GM21360 (cell line): Measurements from ENCODE around the gene TSHZ1.

Experiments
- ATAC-seq: cut with Tn5 transposase; IDR thresholded peaks from one replicate; pipeline ENCODE4 v1.9.1; 2021; ENCODE audit warnings: mild to moderate bottlenecking, moderate library complexity; ENCODE audit not compliant: unreplicated experiment

Gene TSHZ1

DNA sequence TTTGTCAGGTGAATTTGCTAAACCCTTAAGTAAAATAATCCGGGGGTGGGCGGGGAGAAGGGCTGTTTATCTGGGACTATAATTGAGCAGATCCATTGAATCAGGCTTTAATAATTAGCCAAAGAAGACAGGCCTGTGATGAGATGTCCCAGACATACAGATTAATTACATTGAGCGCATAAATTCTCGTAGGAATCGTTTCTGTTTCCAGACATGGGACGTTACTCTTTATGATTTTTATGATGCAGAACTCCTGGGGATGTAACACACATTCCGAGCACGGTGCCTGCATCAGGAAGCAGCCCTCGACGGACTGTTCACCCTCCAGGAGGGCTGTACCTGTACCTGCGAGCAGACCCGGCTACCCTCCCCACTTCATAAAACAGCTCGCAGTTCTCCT is 128.0 kb downstream of the TSHZ1 start:
- no peak for ATAC-seq
